Adrenal gland (tissue), 5 donors: ENCODE data around the gene SPEF1.
"Not testable (repeated sequence)": the region's sequence is repeated elsewhere in the genome, so short reads cannot be mapped to it uniquely, and the experiment has no call there.

ENCODE experiments used
- CTCF ChIP-seq, 6 experiments: fragments of 450-650 bp in 4 of 6; fragments of 200-600 bp in 2 of 6; sonication (generic) in 1 of 6; IDR thresholded peaks; 1 replicate in 5 of 6; 2 replicates in 1 of 6; pipeline versions ENCODE4 v1.5.1 to v1.8.0; 2016 to 2021; ENCODE audit warnings: antibody characterized with exemption in 6 of 6, mild to moderate bottlenecking in 2 of 6, moderate library complexity in 1 of 6
- POLR2A ChIP-seq, 2 donors: fragments of 450-650 bp; IDR thresholded peaks; one replicate each; pipeline ENCODE4 v1.6.1; 2017; ENCODE audit warnings: antibody characterized with exemption in 2 of 2, mild to moderate bottlenecking in 2 of 2, moderate library complexity in 1 of 2
- donor health status: DM: no; HTN: no; CAD: no.

- TF ChIP-seq CTCF, POLR2A (IDR thresholded peaks at IDR 0.05): not testable (repeated sequence)
Measured at GRCh38 chr20:3789201-3789600, 8.0 kb upstream of the SPEF1 start.
